IPS-18c (cell line): ENCODE data around the gene PRKACA.

Experiments used
- H3K4me3 ChIP-seq: 2 replicates; pipeline ENCODE4 v1.7.0; 2013; ENCODE audit warnings: low read depth, mild to moderate bottlenecking, low read length, moderate library complexity; ENCODE audit not compliant: insufficient read depth
- H3K9me3 ChIP-seq: one replicate; pipeline ENCODE4 v1.6.1; 2013; ENCODE audit warnings: mild to moderate bottlenecking, low read length, moderate library complexity; ENCODE audit not compliant: control insufficient read depth, insufficient read depth

PRKACA gene

GRCh38 chr19:14127176-14127575, 9.6 kb upstream of the PRKACA start:
- Histone ChIP-seq H3K9me3 (peaks cover 2% of the 10 kb centered on the region), H3K4me3 (no peak overlapping the region)

- H3K4me3 ChIP-seq: no peak overlapping the region
- H3K9me3 ChIP-seq: no peaks in the 10 kb centered on the region
Measured at GRCh38 chr19:14122924-14123323, 5.4 kb upstream of the PRKACA start.

GRCh38 chr19:14120497-14120780, 2.9 kb upstream of the PRKACA start:
- Histone ChIP-seq H3K4me3 (no peak overlapping the region), H3K9me3 (no peaks in the 10 kb centered on the region)

GRCh38 chr19:14119644-14120496, 2.3 kb upstream of the PRKACA start:
- H3K4me3 ChIP-seq: no peak overlapping the region
- no peaks in the 10 kb centered on the region for H3K9me3 ChIP-seq

GRCh38 chr19:14119146-14119545, 1.6 kb upstream of the PRKACA start:
- no peaks in the 10 kb centered on the region for H3K9me3 ChIP-seq
- no peak overlapping the region for H3K4me3 ChIP-seq

- H3K9me3 ChIP-seq: no peaks in the 10 kb centered on the region
- H3K4me3 ChIP-seq: peak overlapping the region; percentile 56
Measured at GRCh38 chr19:14118165-14119051, 846 bp upstream of the PRKACA start.

- Histone ChIP-seq H3K9me3 (no peaks in the 10 kb centered on the region), H3K4me3 (peak overlapping the region; percentile 57)
Measured at GRCh38 chr19:14116918-14117578, 514 bp downstream of the PRKACA start.

- H3K4me3 ChIP-seq: peak overlapping the region; percentile 57
Measured at GRCh38 chr19:14116525-14116917, 1.0 kb downstream of the PRKACA start.

GRCh38 chr19:14115756-14116155, 1.8 kb downstream of the PRKACA start:
- no peaks in the 10 kb centered on the region for H3K9me3 ChIP-seq
- H3K4me3 ChIP-seq: no peak overlapping the region

More at GRCh38 chr19:14116525-14116917, 1.0 kb downstream of the PRKACA start:
- no peaks in the 10 kb centered on the region for H3K9me3 ChIP-seq

GRCh38 chr19:14114854-14115253, 2.7 kb downstream of the PRKACA start:
- Histone ChIP-seq H3K4me3 (no peak overlapping the region), H3K9me3 (no peaks in the 10 kb centered on the region)

GRCh38 chr19:14114439-14114838, 3.1 kb downstream of the PRKACA start:
- Histone ChIP-seq H3K9me3 (no peaks in the 10 kb centered on the region), H3K4me3 (no peak overlapping the region)

GRCh38 chr19:14113762-14114414, 3.7 kb downstream of the PRKACA start:
- Histone ChIP-seq H3K4me3 (no peak overlapping the region), H3K9me3 (no peaks in the 10 kb centered on the region)

- H3K9me3 ChIP-seq: no peaks in the 10 kb centered on the region
- H3K4me3 ChIP-seq: 0 out of 2 replicates have a peak overlapping the region, but pooled peaks have one; percentile 9
Measured at GRCh38 chr19:14112809-14113385, 4.7 kb downstream of the PRKACA start.

GRCh38 chr19:14112051-14112808, 5.3 kb downstream of the PRKACA start:
- Histone ChIP-seq H3K4me3 (no peak overlapping the region), H3K9me3 (no peaks in the 10 kb centered on the region)

GRCh38 chr19:14111486-14111885, 6.1 kb downstream of the PRKACA start:
- no peaks in the 10 kb centered on the region for H3K9me3 ChIP-seq
- no peak overlapping the region for H3K4me3 ChIP-seq

GRCh38 chr19:14110650-14111049, 6.9 kb downstream of the PRKACA start:
- Histone ChIP-seq H3K9me3 (no peaks in the 10 kb centered on the region), H3K4me3 (no peak overlapping the region)
